Naive thymus-derived CD4-positive, alpha-beta T cell (primary cell): Measurements from ENCODE around the gene RPGR. TPM values are rescaled to one million over a fixed set of nuclear protein-coding genes. Genes with fewer than 3 reads are reported as not detected.

Experiments
- ATAC-seq: fragments of 150-1000 bp; cut with Tn5 transposase; 2 replicates; pipeline ENCODE4 v1.10.0; 2021; ENCODE audit warnings: mild to moderate bottlenecking, moderate library complexity
- CTCF ChIA-PET: fragments of 350-600 bp; sonication (Branson Sonifier 250); formaldehyde crosslinking; loops from one replicate; lab custom pipeline; 2021; ENCODE audit warnings: antibody characterized with exemption; lab: Charles Lee
- POLR2A ChIA-PET: fragments of 350-600 bp; sonication (Branson Sonifier 250); formaldehyde crosslinking; loops from one replicate; lab custom pipeline; 2021; ENCODE audit warnings: antibody characterized with exemption, inconsistent platforms; lab: Charles Lee
- DNase-seq, 9 donors: peaks; one replicate each; pipeline versions ENCODE4 v3.0.0 to v3.0.0-alpha.2; 2020 to 2022; ENCODE audit warnings: mixed read lengths in 1 of 9
- H3K27ac ChIP-seq: one replicate; pipeline ENCODE4 v1.7.0; 2013; ENCODE audit warnings: mild to moderate bottlenecking, low read depth, low read length, moderate library complexity
- H3K27me3 ChIP-seq, 2 donors: one replicate each; pipeline ENCODE4 v1.7.0; 2013; ENCODE audit warnings: low read length in 2 of 2, mild to moderate bottlenecking in 2 of 2, moderate library complexity in 2 of 2; ENCODE audit not compliant: control insufficient read depth in 2 of 2, insufficient read depth in 2 of 2
- H3K36me3 ChIP-seq, 3 experiments: 1 replicate in 2 of 3; 2 replicates in 1 of 3; pipeline ENCODE4 v1.7.0; 2013; ENCODE audit warnings: low read length in 3 of 3, mild to moderate bottlenecking in 3 of 3, moderate library complexity in 1 of 3; ENCODE audit not compliant: insufficient read depth in 3 of 3, control insufficient read depth in 2 of 3
- H3K4me1 ChIP-seq, 2 donors: one replicate each; pipeline ENCODE4 v1.7.0; 2013; ENCODE audit warnings: low read length in 2 of 2, mild to moderate bottlenecking in 2 of 2, moderate library complexity in 1 of 2; ENCODE audit not compliant: control insufficient read depth in 2 of 2, insufficient read depth in 2 of 2
- H3K4me3 ChIP-seq: 2 replicates; pipeline ENCODE4 v1.7.0; 2013; ENCODE audit warnings: mild to moderate bottlenecking, low read length
- H3K9me3 ChIP-seq, 3 experiments: 1 replicate in 2 of 3; 2 replicates in 1 of 3; pipeline ENCODE4 v1.7.0; 2013; ENCODE audit warnings: low read length in 3 of 3; ENCODE audit not compliant: control insufficient read depth in 2 of 3
- H3K27ac Mint-ChIP-seq, 9 donors: one replicate each; pipeline ENCODE4 v1.8.0; 2020 to 2022; ENCODE audit warnings: mixed read lengths in 9 of 9, mild to moderate bottlenecking in 8 of 9, moderate library complexity in 5 of 9, inconsistent platforms in 2 of 9
- H3K27me3 Mint-ChIP-seq, 5 donors: one replicate each; pipeline ENCODE4 v1.8.0; 2021 to 2022; ENCODE audit warnings: mixed read lengths in 5 of 5, mild to moderate bottlenecking in 1 of 5
- H3K36me3 Mint-ChIP-seq, 5 donors: one replicate each; pipeline ENCODE4 v1.8.0; 2020 to 2022; ENCODE audit warnings: mixed read lengths in 5 of 5, mild to moderate bottlenecking in 3 of 5, inconsistent platforms in 1 of 5
- H3K4me1 Mint-ChIP-seq, 7 donors: one replicate each; pipeline ENCODE4 v1.8.0; 2020 to 2022; ENCODE audit warnings: mixed read lengths in 7 of 7, mild to moderate bottlenecking in 3 of 7, inconsistent platforms in 1 of 7
- H3K4me3 Mint-ChIP-seq, 10 donors: one replicate each; pipeline ENCODE4 v1.8.0; 2020 to 2022; ENCODE audit warnings: mild to moderate bottlenecking in 10 of 10, mixed read lengths in 10 of 10, moderate library complexity in 6 of 10, inconsistent platforms in 2 of 10
- H3K9me3 Mint-ChIP-seq, 11 donors: one replicate each; pipeline ENCODE4 v1.8.0; 2020 to 2022; ENCODE audit warnings: mixed read lengths in 11 of 11, mild to moderate bottlenecking in 4 of 11, inconsistent platforms in 1 of 11, moderate library complexity in 1 of 11
- intact Hi-C, 2 donors: fragments of 100-400 bp; cut with micrococcal nuclease; formaldehyde crosslinking; loops; one replicate each; pipeline ENCODE4 v1.15.1; 2023
- polyA plus RNA-seq, 2 donors: library from polyadenylated mRNA; unstranded; fragments of 300-500 nt; fragmentation: Illumina TruSeq; gene quantifications; one replicate each; pipeline ENCODE4 v1.2.3, GENCODE V29; 2021
- total RNA-seq, 6 experiments: library from RNA in 5 of 6; stranded (reverse) in 5 of 6; gene quantifications; 1 replicate in 5 of 6; 2 replicates in 1 of 6; pipeline ENCODE4 v1.2.3 and lab custom pipeline; 2021 to 2026

Gene RPGR
- total and polyA plus RNA-seq, 7 experiments from 2014 or later: 4.3 to 26.0 (median 10.1) TPM

DNA sequence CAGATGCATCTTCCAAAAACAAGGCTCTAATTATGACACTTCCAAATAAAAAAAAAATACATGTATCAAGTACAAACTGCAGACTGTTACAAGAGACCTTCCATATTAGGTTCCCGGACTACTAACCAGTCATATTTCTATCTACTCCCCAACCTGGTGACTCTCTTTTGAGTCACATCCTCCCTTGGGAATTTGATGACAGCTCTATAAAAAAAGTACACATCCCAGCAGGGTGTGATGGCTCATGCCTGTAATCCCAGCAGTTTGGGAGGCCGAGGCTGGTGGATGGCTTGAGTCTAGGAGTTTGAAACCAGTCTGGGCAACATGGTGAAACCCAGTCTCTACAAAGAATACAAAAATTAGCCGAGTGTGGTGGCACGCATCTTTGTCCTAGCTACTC, 14.9 kb downstream of the RPGR start:
- Histone ChIP-seq H3K9me3 (no peaks in the 10 kb centered on the region), H3K27me3 (no peaks in the 10 kb centered on the region), H3K36me3 (no peaks in the 10 kb centered on the region), H3K27ac (no peak overlapping the region), H3K4me3 (no peak overlapping the region), H3K4me1 (no peaks in the 10 kb centered on the region)
- Mint-ChIP-seq H3K27me3 (no peaks in the 10 kb centered on the region), H3K4me1 (no peaks in the 10 kb centered on the region), H3K36me3 (peaks cover 0 to 12% (median 4%) of the 10 kb centered on the region in 5 donors), H3K27ac (no peak overlapping the region), H3K4me3 (no peak overlapping the region), H3K9me3 (no peaks in the 10 kb centered on the region)
- DNase-seq (no peak), ATAC-seq (no peak)
- intact Hi-C loops: no loop called here
- POLR2A ChIA-PET: no interaction called here
- CTCF ChIA-PET: no interaction called here

DNA sequence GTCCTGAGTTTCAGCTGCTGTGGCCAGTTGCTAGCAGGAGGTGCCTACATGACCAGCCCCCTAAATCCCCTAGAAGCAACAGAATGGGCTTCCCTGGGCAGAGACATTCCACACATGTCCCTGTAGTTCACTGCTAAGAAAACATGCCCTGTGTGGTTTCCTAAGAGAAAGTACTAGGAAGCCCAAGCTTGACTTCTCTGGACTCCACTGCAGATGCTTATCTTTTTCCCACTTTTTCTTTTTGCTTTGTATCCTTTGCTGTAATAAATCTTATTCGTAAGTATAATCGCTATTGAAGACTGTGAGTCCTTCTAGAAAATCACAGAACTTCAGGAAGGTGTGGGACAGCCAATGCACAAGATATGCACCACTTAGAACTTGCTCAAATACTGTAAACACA, 15.6 kb downstream of the RPGR start:
- ChIA-PET CTCF (no interaction called here), POLR2A (no interaction called here)
- Mint-ChIP-seq H3K36me3 (peaks cover 0 to 12% (median 4%) of the 10 kb centered on the region in 5 donors), H3K27me3 (no peaks in the 10 kb centered on the region), H3K27ac (no peak overlapping the region), H3K4me1 (no peaks in the 10 kb centered on the region), H3K9me3 (no peaks in the 10 kb centered on the region), H3K4me3 (no peak overlapping the region)
- Histone ChIP-seq H3K27me3 (no peaks in the 10 kb centered on the region), H3K4me3 (no peak overlapping the region), H3K27ac (no peak overlapping the region), H3K4me1 (no peaks in the 10 kb centered on the region), H3K9me3 (no peaks in the 10 kb centered on the region), H3K36me3 (no peaks in the 10 kb centered on the region)
- ATAC-seq (no peak), DNase-seq (no peak)
- intact Hi-C loops: no loop called here

DNA sequence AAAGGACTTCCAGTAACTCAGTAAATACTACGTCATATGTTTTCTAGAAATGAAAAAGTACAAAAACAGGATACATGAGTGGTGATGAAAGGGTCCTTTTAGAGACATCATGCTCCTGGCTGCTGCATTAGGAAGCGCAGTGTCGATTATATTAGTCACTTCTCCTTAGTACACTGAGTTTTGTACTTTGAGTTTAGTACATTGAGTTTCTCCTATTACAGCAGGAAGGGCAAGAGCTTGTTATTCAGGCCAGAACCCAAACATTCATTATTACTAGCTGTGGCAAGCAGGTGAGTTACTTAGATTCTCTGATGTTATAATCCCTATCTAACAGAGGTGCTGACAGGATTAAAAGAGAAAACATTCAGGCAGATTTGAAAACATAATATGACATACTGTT, 21.3 kb downstream of the RPGR start:
- no peak for ATAC-seq
- H3K27me3 ChIP-seq: no peaks in the 10 kb centered on the region
- Mint-ChIP-seq H3K27me3 (no peaks in the 10 kb centered on the region), H3K27ac (no peak overlapping the region), H3K4me1 (no peaks in the 10 kb centered on the region), H3K9me3 (no peaks in the 10 kb centered on the region), H3K4me3 (no peak overlapping the region), H3K36me3 (peaks cover 0 to 10% (median 0%) of the 10 kb centered on the region in 5 donors)
- DNase-seq: no peak
- intact Hi-C loops: no loop called here
- CTCF ChIA-PET: interaction anchor here (1.1 kb wide), 1 partner anchor 21 kb away, joined by 4 read pairs; the partner anchor contains the start of gene RPGR
- no peaks in the 10 kb centered on the region for H3K36me3 ChIP-seq
- POLR2A ChIA-PET: no interaction called here
- H3K27ac ChIP-seq: no peak overlapping the region
- H3K4me1 ChIP-seq: no peaks in the 10 kb centered on the region
- H3K9me3 ChIP-seq: no peaks in the 10 kb centered on the region
- no peak overlapping the region for H3K4me3 ChIP-seq

GRCh38 chrX:38304010-38304409, 23.3 kb downstream of the RPGR start:
- POLR2A ChIA-PET: no interaction called here
- Mint-ChIP-seq H3K9me3 (no peaks in the 10 kb centered on the region), H3K4me3 (no peak overlapping the region), H3K36me3 (peaks cover 0 to 11% (median 0%) of the 10 kb centered on the region in 5 donors), H3K4me1 (no peaks in the 10 kb centered on the region), H3K27me3 (no peaks in the 10 kb centered on the region), H3K27ac (no peak overlapping the region)
- Histone ChIP-seq H3K36me3 (no peaks in the 10 kb centered on the region), H3K27ac (no peak overlapping the region), H3K9me3 (no peaks in the 10 kb centered on the region), H3K4me1 (no peaks in the 10 kb centered on the region), H3K4me3 (no peak overlapping the region), H3K27me3 (no peaks in the 10 kb centered on the region)
- ATAC-seq (no peak), DNase-seq (no peak)
- CTCF ChIA-PET: no interaction called here
- intact Hi-C loops: no loop called here

- Mint-ChIP-seq H3K4me3 (no peak overlapping the region), H3K27me3 (no peaks in the 10 kb centered on the region), H3K27ac (no peak overlapping the region), H3K9me3 (no peaks in the 10 kb centered on the region), H3K4me1 (no peaks in the 10 kb centered on the region), H3K36me3 (peaks cover 0 to 11% (median 0%) of the 10 kb centered on the region in 5 donors)
- Histone ChIP-seq H3K4me3 (no peak overlapping the region), H3K9me3 (no peaks in the 10 kb centered on the region), H3K36me3 (no peaks in the 10 kb centered on the region), H3K27me3 (no peaks in the 10 kb centered on the region), H3K27ac (no peak overlapping the region), H3K4me1 (no peaks in the 10 kb centered on the region)
- intact Hi-C loops: no loop called here
- DNase-seq: no peak
- ATAC-seq: no peak
- ChIA-PET CTCF (no interaction called here), POLR2A (no interaction called here)
Measured at GRCh38 chrX:38293741-38294140, 33.6 kb downstream of the RPGR start.

DNA sequence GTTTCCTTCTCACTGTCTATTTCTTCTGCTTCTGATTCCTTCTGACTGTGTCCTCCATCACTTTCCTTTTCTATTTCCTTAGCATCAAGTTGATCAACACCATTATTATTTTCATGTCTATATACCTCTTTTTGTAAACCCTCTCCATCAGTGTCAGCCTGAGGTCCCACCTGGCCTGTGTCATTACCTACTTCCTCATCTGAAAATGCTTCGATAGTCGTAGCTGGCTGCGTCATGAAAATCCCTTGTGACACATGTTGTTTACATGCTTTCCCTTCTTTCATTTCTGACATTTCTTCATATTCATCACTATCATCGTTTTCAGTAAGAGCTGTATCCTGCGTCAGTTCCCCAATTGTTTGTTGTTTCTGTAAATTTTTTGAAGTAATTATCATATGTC, 39.6 kb downstream of the RPGR start:
- Histone ChIP-seq H3K27ac (no peak overlapping the region), H3K4me1 (no peaks in the 10 kb centered on the region), H3K4me3 (no peak overlapping the region), H3K27me3 (no peaks in the 10 kb centered on the region), H3K36me3 (no peaks in the 10 kb centered on the region), H3K9me3 (no peaks in the 10 kb centered on the region)
- ChIA-PET CTCF (no interaction called here), POLR2A (no interaction called here)
- H3K9me3 Mint-ChIP-seq: peaks cover 0 to 3% (median 0%) of the 10 kb centered on the region in 11 donors
- no peak overlapping the region for H3K4me3 Mint-ChIP-seq
- intact Hi-C loops: no loop called here
- H3K27ac Mint-ChIP-seq: peak overlapping the region in 3 of 9 donors; percentile 10 to 32 (median 22)
- H3K27me3 Mint-ChIP-seq: no peaks in the 10 kb centered on the region
- ATAC-seq: no peak
- peaks cover 0 to 12% (median 7%) of the 10 kb centered on the region in 5 donors for H3K36me3 Mint-ChIP-seq
- DNase-seq: no peak
- H3K4me1 Mint-ChIP-seq: peaks cover 0 to 5% (median 0%) of the 10 kb centered on the region in 7 donors

GRCh38 chrX:38285649-38286048, 41.7 kb downstream of the RPGR start:
- H3K36me3 Mint-ChIP-seq: peaks cover 0 to 15% (median 10%) of the 10 kb centered on the region in 5 donors
- no peak overlapping the region for H3K27ac Mint-ChIP-seq
- Histone ChIP-seq H3K4me3 (no peak overlapping the region), H3K27me3 (no peaks in the 10 kb centered on the region), H3K4me1 (no peaks in the 10 kb centered on the region), H3K36me3 (no peaks in the 10 kb centered on the region), H3K27ac (no peak overlapping the region), H3K9me3 (no peaks in the 10 kb centered on the region)
- no peak for DNase-seq
- peaks cover 0 to 5% (median 0%) of the 10 kb centered on the region in 7 donors for H3K4me1 Mint-ChIP-seq
- ChIA-PET POLR2A (no interaction called here), CTCF (no interaction called here)
- H3K9me3 Mint-ChIP-seq: peaks cover 0 to 3% (median 0%) of the 10 kb centered on the region in 11 donors
- H3K27me3 Mint-ChIP-seq: no peaks in the 10 kb centered on the region
- intact Hi-C loops: no loop called here
- no peak overlapping the region for H3K4me3 Mint-ChIP-seq
- ATAC-seq: no peak
